ENCODE results near the gene IFNGR2. TPM values are rescaled to one million over a fixed set of nuclear protein-coding genes. Genes with fewer than 3 reads are reported as not detected.
"Not testable (repeated sequence)": the region's sequence is repeated elsewhere in the genome, so short reads cannot be mapped to it uniquely, and the experiment has no call there.

IFNGR2 gene
- total RNA-seq, 6 experiments from 2014 or later = 51.2 to 68.6 (median 64.2) TPM

DNA sequence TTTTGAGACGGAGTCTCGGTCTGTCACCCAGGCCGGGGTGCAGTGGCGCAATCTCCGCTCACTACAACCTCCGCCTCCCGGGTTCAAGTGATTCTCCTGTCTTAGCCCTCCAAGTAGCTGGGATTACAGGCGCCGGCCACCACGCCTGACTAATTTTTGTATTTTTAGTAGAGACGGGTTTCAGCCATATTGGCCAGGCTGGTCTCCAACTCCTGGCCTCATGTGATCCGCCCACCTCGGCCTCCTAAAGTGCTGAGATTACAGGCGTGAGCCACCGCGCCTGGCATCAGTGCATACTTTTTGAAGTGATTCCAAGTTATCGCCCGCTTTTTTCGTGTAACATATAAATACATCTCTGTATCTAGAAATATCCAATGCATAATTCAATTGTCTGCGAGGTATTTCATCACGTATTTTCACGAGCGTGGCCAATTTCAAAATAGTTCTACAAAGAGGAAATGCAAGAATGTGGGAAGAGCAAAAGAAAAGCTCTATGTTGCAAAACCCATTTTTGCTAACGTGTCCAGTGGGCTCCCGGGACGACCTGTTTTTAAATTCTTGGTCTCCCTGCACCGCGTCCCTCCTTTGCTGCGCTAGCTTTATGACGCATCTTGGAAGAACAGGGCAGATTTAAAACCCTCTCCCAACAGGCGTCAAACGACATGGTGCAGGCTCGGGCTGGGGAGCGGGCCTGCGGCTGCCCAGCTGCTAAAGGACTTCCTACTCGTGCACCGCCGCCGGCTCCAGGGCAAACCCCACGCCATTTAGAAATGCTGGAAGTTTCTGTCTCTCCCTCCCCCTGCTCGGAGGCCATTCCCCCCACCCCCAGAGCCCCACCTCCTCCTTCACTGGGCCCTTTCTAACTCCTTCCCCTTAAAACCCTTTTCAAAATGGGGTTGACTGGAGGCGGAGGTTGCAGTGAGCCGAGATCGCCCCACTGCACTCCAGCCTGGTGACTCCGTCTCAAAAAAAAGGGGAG, 923 bp upstream of the IFNGR2 start:
- Mint-ChIP-seq H3K4me3 (peak overlapping the region; percentile 83), H3K4me1 (ENCODE audit: low read depth) (peaks cover 40% of the 10 kb centered on the region), H3K27me3 (ENCODE audit: insufficient read depth) (no peaks in the 10 kb centered on the region), H3K27ac (peak overlapping the region; percentile 89), H3K36me3 (ENCODE audit: low read depth) (peaks cover 14% of the 10 kb centered on the region; the same call in 1 of the 2 replicates), H3K9me3 (no peaks in the 10 kb centered on the region)
- DNase-seq = peak; percentile 65
- TF ChIP-seq, protein P1, sequence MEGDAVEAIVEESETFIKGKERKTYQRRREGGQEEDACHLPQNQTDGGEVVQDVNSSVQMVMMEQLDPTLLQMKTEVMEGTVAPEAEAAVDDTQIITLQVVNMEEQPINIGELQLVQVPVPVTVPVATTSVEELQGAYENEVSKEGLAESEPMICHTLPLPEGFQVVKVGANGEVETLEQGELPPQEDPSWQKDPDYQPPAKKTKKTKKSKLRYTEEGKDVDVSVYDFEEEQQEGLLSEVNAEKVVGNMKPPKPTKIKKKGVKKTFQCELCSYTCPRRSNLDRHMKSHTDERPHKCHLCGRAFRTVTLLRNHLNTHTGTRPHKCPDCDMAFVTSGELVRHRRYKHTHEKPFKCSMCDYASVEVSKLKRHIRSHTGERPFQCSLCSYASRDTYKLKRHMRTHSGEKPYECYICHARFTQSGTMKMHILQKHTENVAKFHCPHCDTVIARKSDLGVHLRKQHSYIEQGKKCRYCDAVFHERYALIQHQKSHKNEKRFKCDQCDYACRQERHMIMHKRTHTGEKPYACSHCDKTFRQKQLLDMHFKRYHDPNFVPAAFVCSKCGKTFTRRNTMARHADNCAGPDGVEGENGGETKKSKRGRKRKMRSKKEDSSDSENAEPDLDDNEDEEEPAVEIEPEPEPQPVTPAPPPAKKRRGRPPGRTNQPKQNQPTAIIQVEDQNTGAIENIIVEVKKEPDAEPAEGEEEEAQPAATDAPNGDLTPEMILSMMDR (IDR thresholded peaks at IDR 0.05) = no peak

DNA sequence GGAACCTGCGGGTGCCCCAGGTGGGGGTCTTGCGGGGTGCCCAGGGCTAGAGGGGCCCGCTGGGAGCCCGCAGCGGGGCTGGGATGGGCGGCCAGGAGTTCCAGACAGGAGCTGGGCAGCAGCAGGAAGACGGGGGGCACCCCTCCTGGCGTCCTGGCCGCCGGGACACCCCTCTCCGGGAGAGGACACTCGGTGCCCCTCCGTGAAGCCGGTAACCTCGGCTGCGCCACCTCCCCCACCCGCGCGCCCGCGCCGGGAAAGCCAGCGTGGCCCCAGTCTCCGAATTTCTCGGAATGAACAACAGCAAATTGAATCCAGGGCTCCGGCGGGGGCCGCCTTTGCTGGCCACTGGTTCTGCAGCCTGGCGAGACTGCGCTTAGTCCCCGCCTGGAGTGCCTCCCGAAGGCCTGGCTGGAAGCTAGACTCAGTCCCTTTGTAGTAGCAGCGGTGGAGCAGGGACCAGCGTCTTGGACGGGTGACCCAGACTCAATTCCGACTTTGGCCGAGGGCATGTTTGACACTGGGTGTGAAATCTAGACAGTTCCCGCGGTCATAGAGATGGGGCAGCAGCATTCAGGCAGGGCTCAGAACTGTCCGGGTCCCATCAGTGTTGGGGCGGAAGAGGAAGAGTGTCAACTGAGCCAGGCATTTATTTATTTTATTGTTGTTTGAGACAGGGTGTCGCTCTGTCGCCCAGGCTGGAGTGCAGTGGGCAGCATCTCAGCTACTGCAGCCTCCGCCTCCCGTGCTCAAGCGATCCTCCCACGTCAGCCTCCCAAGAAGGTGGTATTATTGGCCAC, 773 bp downstream of the IFNGR2 start:
- peaks cover 14% of the 10 kb centered on the region; the same call in 1 of the 2 replicates for H3K36me3 Mint-ChIP-seq (ENCODE audit: low read depth)

DNA sequence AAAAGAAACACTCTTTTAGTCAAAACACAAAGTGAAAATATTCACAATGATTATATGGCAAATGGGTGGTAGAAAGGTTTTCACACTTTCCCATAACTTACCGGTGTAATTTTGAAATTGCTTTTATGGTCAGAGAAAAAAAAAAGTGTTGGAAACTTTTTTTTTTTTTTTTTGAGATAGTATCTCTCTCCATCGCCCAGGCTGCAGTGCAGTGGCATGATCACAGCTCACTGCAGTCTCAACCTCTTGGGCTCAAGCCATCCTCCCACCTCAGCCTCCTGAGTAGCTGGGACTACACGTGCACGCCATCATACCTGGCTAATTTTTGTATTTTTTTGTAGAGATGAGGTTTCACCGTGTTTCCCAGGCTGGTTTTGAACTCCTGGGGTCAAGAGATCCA, 3.3 kb downstream of the IFNGR2 start:
- TF ChIP-seq, protein P1 (IDR thresholded peaks at IDR 0.05) = no peak
- H3K4me1 Mint-ChIP-seq (ENCODE audit: low read depth) = peaks cover 49% of the 10 kb centered on the region
- H3K36me3 Mint-ChIP-seq (ENCODE audit: low read depth) = peaks cover 10% of the 10 kb centered on the region; the same call in 1 of the 2 replicates
- no peak overlapping the region; the same call in 1 of the 2 replicates for H3K27ac Mint-ChIP-seq
- DNase-seq = no peak
- no peaks in the 10 kb centered on the region for H3K9me3 Mint-ChIP-seq
- no peak overlapping the region for H3K4me3 Mint-ChIP-seq
- no peaks in the 10 kb centered on the region for H3K27me3 Mint-ChIP-seq (ENCODE audit: insufficient read depth)

More for the DNA sequence above, 773 bp downstream of the IFNGR2 start:
- TF ChIP-seq, protein P1 (IDR thresholded peaks at IDR 0.05) = no peak
- Mint-ChIP-seq H3K4me3 (peak overlapping the region; percentile 95), H3K27ac (peak overlapping the region; percentile 83), H3K9me3 (no peaks in the 10 kb centered on the region), H3K4me1 (ENCODE audit: low read depth) (peaks cover 40% of the 10 kb centered on the region), H3K27me3 (ENCODE audit: insufficient read depth) (no peaks in the 10 kb centered on the region)
- DNase-seq = peak; percentile 39

DNA sequence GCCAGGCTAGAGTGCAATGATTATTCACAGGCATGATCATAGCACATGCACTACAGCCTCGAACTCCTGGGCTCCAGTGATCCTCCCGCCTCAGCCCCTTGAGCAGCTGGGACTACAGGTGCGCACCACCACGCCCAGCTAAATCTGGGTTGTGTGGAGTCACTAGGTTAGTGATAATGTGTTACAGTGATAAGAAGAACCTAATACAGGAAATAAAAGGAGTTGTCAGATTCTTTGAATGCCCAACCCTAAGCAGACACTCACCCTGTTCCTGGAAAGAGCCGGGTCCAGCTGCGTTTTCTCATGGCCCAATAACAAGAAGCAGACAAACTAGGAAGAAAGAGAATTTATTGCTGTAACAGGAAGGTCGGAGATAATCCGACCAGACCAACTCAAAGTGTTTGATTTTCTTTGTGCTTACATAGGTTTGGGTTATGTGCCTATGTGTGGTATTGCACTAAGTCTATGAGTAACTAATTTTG, 8.8 kb downstream of the IFNGR2 start:
- DNase-seq = no peak
- TF ChIP-seq, protein P1 (IDR thresholded peaks at IDR 0.05) = no peak
- Mint-ChIP-seq H3K4me3 (no peak overlapping the region), H3K9me3 (no peaks in the 10 kb centered on the region), H3K4me1 (ENCODE audit: low read depth) (peaks cover 28% of the 10 kb centered on the region), H3K27ac (no peak overlapping the region), H3K36me3 (ENCODE audit: low read depth) (peaks cover 12% of the 10 kb centered on the region; the same call in 1 of the 2 replicates), H3K27me3 (ENCODE audit: insufficient read depth) (no peaks in the 10 kb centered on the region)

- H3K4me3 Mint-ChIP-seq; H3K27me3 Mint-ChIP-seq (ENCODE audit: insufficient read depth); DNase-seq; H3K27ac Mint-ChIP-seq; H3K9me3 Mint-ChIP-seq: not testable (repeated sequence)
- Mint-ChIP-seq H3K36me3 (ENCODE audit: low read depth) (peaks cover 14% of the 10 kb centered on the region; the same call in 1 of the 2 replicates), H3K4me1 (ENCODE audit: low read depth) (peaks cover 28% of the 10 kb centered on the region)
These were observed 9.2 kb downstream of the IFNGR2 start for GRCh38 chr21:33412439-33412831.

All from HFFc6 (cell line).